ENCODE data around the gene NCDN. TPM values are rescaled to one million over a fixed set of nuclear protein-coding genes. Genes with fewer than 3 reads are reported as not detected.
"Not testable (repeated sequence)": the region's sequence is repeated elsewhere in the genome, so short reads cannot be mapped to it uniquely, and the experiment has no call there.

Gene NCDN
- total and polyA plus RNA-seq, 7 experiments from 2014 or later = 17.1 to 38.6 (median 23.9) TPM

DNA sequence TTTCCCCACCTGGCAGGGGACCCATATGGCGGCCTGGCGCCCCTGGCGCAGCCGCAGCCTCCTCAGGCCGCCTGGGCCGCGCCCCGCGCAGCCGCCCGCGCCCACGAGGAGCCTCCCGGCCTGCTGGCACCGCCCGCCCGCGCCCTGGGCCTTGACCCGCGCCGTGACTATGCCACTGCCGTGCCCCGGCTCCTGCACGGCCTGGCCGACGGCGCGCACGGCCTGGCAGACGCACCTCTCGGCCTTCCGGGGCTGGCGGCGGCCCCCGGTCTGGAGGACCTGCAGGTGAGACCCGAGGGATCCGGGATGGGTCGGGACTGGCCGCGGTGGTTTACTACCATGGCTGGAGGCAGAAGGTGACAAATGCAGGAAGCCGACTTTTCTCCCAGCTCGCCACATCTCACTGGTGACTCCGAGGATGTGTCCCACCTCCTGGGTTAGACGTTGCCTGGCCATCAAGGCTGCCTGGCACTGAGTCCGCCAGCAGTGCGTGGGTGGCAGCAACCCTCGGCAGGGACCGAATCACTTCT, 16.6 kb downstream of the NCDN start:
- Histone ChIP-seq H3K4me3 (ENCODE audit: low read length) (no peak overlapping the region), H3K9me3 (ENCODE audit: control insufficient read depth in 2 of 3, low read length in 3 of 3) (no peaks in the 10 kb centered on the region), H3K27me3 (ENCODE audit: control insufficient read depth in 2 of 2, insufficient read depth in 2 of 2, low read length in 2 of 2) (no peaks in the 10 kb centered on the region), H3K36me3 (ENCODE audit: control insufficient read depth in 2 of 3, insufficient read depth in 3 of 3, low read length in 3 of 3) (no peaks in the 10 kb centered on the region), H3K4me1 (ENCODE audit: control insufficient read depth in 2 of 2, insufficient read depth in 2 of 2, low read length in 2 of 2) (peaks cover 9 to 13% of the 10 kb centered on the region in 2 donors), H3K27ac (ENCODE audit: low read depth, low read length) (no peak overlapping the region)
- Mint-ChIP-seq H3K36me3 (peaks cover 0 to 7% (median 0%) of the 10 kb centered on the region in 5 donors), H3K4me1 (peaks cover 16 to 38% (median 29%) of the 10 kb centered on the region in 7 donors), H3K4me3 (no peak overlapping the region), H3K27me3 (peaks cover 0 to 60% (median 0%) of the 10 kb centered on the region in 5 donors), H3K9me3 (peaks cover 0 to 4% (median 0%) of the 10 kb centered on the region in 11 donors), H3K27ac (no peak overlapping the region)
- ChIA-PET POLR2A (no interaction called here), CTCF (interaction anchor here (2.7 kb wide), 1 partner anchor 13 kb away, joined by 7 read pairs; no protein-coding TSS in a partner anchor)
- DNase-seq (no peak), ATAC-seq (no peak)
- intact Hi-C loops (cut with micrococcal nuclease) = no loop called here

- H3K36me3 ChIP-seq (ENCODE audit: control insufficient read depth in 2 of 3, insufficient read depth in 3 of 3, low read length in 3 of 3) = no peaks in the 10 kb centered on the region
- H3K27me3 ChIP-seq (ENCODE audit: control insufficient read depth in 2 of 2, insufficient read depth in 2 of 2, low read length in 2 of 2) = no peaks in the 10 kb centered on the region
- H3K4me3 Mint-ChIP-seq = peak overlapping the region in 7 of 10 donors; percentile 8 to 96 (median 78)
- intact Hi-C loops (cut with micrococcal nuclease) = loop anchor here (5.0 kb wide), 1 partner anchor 67 kb away; the partner anchor contains the start of gene PSMB2 (in 2 of the 2)
- H3K4me1 ChIP-seq (ENCODE audit: control insufficient read depth in 2 of 2, insufficient read depth in 2 of 2, low read length in 2 of 2) = peaks cover 9 to 13% of the 10 kb centered on the region in 2 donors
- ChIA-PET CTCF (no interaction called here), POLR2A (no interaction called here)
- H3K4me1 Mint-ChIP-seq = peaks cover 15 to 38% (median 29%) of the 10 kb centered on the region in 7 donors
- H3K27me3 Mint-ChIP-seq = peaks cover 0 to 60% (median 0%) of the 10 kb centered on the region in 5 donors
- H3K27ac ChIP-seq (ENCODE audit: low read depth, low read length) = no peak overlapping the region
- no peak overlapping the region for H3K4me3 ChIP-seq (ENCODE audit: low read length)
- H3K27ac Mint-ChIP-seq = peak overlapping the region in 2 of 9 donors; percentile 38 to 57
- peaks cover 0 to 7% (median 0%) of the 10 kb centered on the region in 5 donors for H3K36me3 Mint-ChIP-seq
- H3K9me3 Mint-ChIP-seq = peaks cover 0 to 4% (median 0%) of the 10 kb centered on the region in 11 donors
- ATAC-seq (no peak), DNase-seq (no peak)
- no peaks in the 10 kb centered on the region for H3K9me3 ChIP-seq (ENCODE audit: control insufficient read depth in 2 of 3, low read length in 3 of 3)
These were observed 17.2 kb downstream of the NCDN start for GRCh38 chr1:35574655-35575415.

GRCh38 chr1:35575416-35575958, 17.9 kb downstream of the NCDN start:
- H3K9me3 Mint-ChIP-seq = peaks cover 0 to 4% (median 0%) of the 10 kb centered on the region in 11 donors
- intact Hi-C loops (cut with micrococcal nuclease) = loop anchor here (5.0 kb wide), 1 partner anchor 67 kb away; the partner anchor contains the start of gene PSMB2 (in 2 of the 2)
- H3K27me3 ChIP-seq (ENCODE audit: control insufficient read depth in 2 of 2, insufficient read depth in 2 of 2, low read length in 2 of 2) = no peaks in the 10 kb centered on the region
- H3K4me1 Mint-ChIP-seq = peaks cover 15 to 38% (median 29%) of the 10 kb centered on the region in 7 donors
- no peak overlapping the region for H3K4me3 ChIP-seq (ENCODE audit: low read length)
- peaks cover 0 to 55% (median 0%) of the 10 kb centered on the region in 5 donors for H3K27me3 Mint-ChIP-seq
- peaks cover 9 to 13% of the 10 kb centered on the region in 2 donors for H3K4me1 ChIP-seq (ENCODE audit: control insufficient read depth in 2 of 2, insufficient read depth in 2 of 2, low read length in 2 of 2)
- POLR2A ChIA-PET = no interaction called here
- DNase-seq (no peak), ATAC-seq (no peak)
- H3K27ac ChIP-seq (ENCODE audit: low read depth, low read length) = no peak overlapping the region
- H3K9me3 ChIP-seq (ENCODE audit: control insufficient read depth in 2 of 3, low read length in 3 of 3) = no peaks in the 10 kb centered on the region
- CTCF ChIA-PET = no interaction called here
- peak overlapping the region in 4 of 9 donors; percentile 38 to 57 (median 43) for H3K27ac Mint-ChIP-seq
- no peaks in the 10 kb centered on the region for H3K36me3 ChIP-seq (ENCODE audit: control insufficient read depth in 2 of 3, insufficient read depth in 3 of 3, low read length in 3 of 3)
- H3K36me3 Mint-ChIP-seq = peaks cover 0 to 6% (median 0%) of the 10 kb centered on the region in 5 donors
- H3K4me3 Mint-ChIP-seq = peak overlapping the region in 9 of 10 donors; percentile 12 to 96 (median 78)

- H3K27ac ChIP-seq (ENCODE audit: low read depth, low read length) = no peak overlapping the region
- H3K36me3 ChIP-seq (ENCODE audit: control insufficient read depth in 2 of 3, insufficient read depth in 3 of 3, low read length in 3 of 3) = no peaks in the 10 kb centered on the region
- H3K4me1 ChIP-seq (ENCODE audit: control insufficient read depth in 2 of 2, insufficient read depth in 2 of 2, low read length in 2 of 2) = peaks cover 9 to 13% of the 10 kb centered on the region in 2 donors
- CTCF ChIA-PET = interaction anchor here (1.0 kb wide), 1 partner anchor 151 kb away, joined by 3 read pairs; no protein-coding TSS in a partner anchor
- H3K27me3 ChIP-seq (ENCODE audit: control insufficient read depth in 2 of 2, insufficient read depth in 2 of 2, low read length in 2 of 2) = no peaks in the 10 kb centered on the region
- DNase-seq = no peak
- peaks cover 0 to 50% (median 0%) of the 10 kb centered on the region in 5 donors for H3K27me3 Mint-ChIP-seq
- intact Hi-C loops (cut with micrococcal nuclease) = loop anchor here (2.0 to 5.0 kb wide), 2 partner anchors 19 to 66 kb away; partner anchors contain the start of genes PSMB2 (in 2 of the 2), KIAA0319L (in 1 of the 2) and NCDN (in 1 of the 2)
- H3K9me3 Mint-ChIP-seq = peaks cover 0 to 4% (median 0%) of the 10 kb centered on the region in 11 donors
- H3K36me3 Mint-ChIP-seq = peaks cover 0 to 6% (median 0%) of the 10 kb centered on the region in 5 donors
- H3K4me3 ChIP-seq (ENCODE audit: low read length) = no peak overlapping the region
- H3K9me3 ChIP-seq (ENCODE audit: control insufficient read depth in 2 of 3, low read length in 3 of 3) = no peaks in the 10 kb centered on the region
- H3K27ac Mint-ChIP-seq = peak overlapping the region; percentile 48 to 88 (median 68)
- POLR2A ChIA-PET = no interaction called here
- peaks cover 15 to 38% (median 29%) of the 10 kb centered on the region in 7 donors for H3K4me1 Mint-ChIP-seq
- H3K4me3 Mint-ChIP-seq = peak overlapping the region; percentile 66 to 96 (median 82)
- ATAC-seq = no peak
These were observed 18.6 kb downstream of the NCDN start for GRCh38 chr1:35576061-35576765.

- intact Hi-C loops (cut with micrococcal nuclease) = loop anchor here (2.0 to 5.0 kb wide), 2 partner anchors 20 to 66 kb away; partner anchors contain the start of genes PSMB2 (in 2 of the 2), KIAA0319L (in 1 of the 2) and NCDN (in 1 of the 2)
- H3K27ac ChIP-seq (ENCODE audit: low read depth, low read length); H3K36me3 Mint-ChIP-seq; H3K36me3 ChIP-seq (ENCODE audit: control insufficient read depth in 2 of 3, insufficient read depth in 3 of 3, low read length in 3 of 3); H3K4me3 ChIP-seq (ENCODE audit: low read length); H3K9me3 Mint-ChIP-seq; POLR2A ChIA-PET; H3K9me3 ChIP-seq (ENCODE audit: control insufficient read depth in 2 of 3, low read length in 3 of 3); H3K27me3 ChIP-seq (ENCODE audit: control insufficient read depth in 2 of 2, insufficient read depth in 2 of 2, low read length in 2 of 2); ATAC-seq; DNase-seq: not testable (repeated sequence)
- Mint-ChIP-seq H3K27ac (peak overlapping the region; percentile 48 to 88 (median 68)), H3K27me3 (peaks cover 0 to 45% (median 0%) of the 10 kb centered on the region in 5 donors), H3K4me3 (peak overlapping the region; percentile 66 to 96 (median 87)), H3K4me1 (peaks cover 15 to 38% (median 27%) of the 10 kb centered on the region in 7 donors)
- H3K4me1 ChIP-seq (ENCODE audit: control insufficient read depth in 2 of 2, insufficient read depth in 2 of 2, low read length in 2 of 2) = peaks cover 9 to 13% of the 10 kb centered on the region in 2 donors
- CTCF ChIA-PET = interaction anchor here (1.0 kb wide), 1 partner anchor 150 kb away, joined by 3 read pairs; no protein-coding TSS in a partner anchor
These were observed 19.1 kb downstream of the NCDN start for GRCh38 chr1:35576766-35577070.

Measured in naive thymus-derived CD4-positive, alpha-beta T cell (primary cell).